Effector memory CD4-positive, alpha-beta T cell (primary cell): Measurements from ENCODE around the gene GRIK3.

Experiments
- DNase-seq, 3 donors: peaks; one replicate each; pipeline ENCODE4 v3.0.0-alpha.2; 2020
- H3K27ac ChIP-seq: 2 replicates; pipeline ENCODE4 v1.7.0; 2013; ENCODE audit warnings: mild to moderate bottlenecking, low read length, moderate library complexity; ENCODE audit not compliant: insufficient read depth, poor library complexity, severe bottlenecking
- H3K27me3 ChIP-seq: replicated peaks from 2 replicates; pipeline ENCODE4 v1.7.0; 2013; ENCODE audit warnings: mild to moderate bottlenecking, low read length; ENCODE audit not compliant: insufficient read depth, control insufficient read depth, poor library complexity, severe bottlenecking
- H3K36me3 ChIP-seq: 2 replicates; pipeline ENCODE4 v1.7.0; 2013; ENCODE audit warnings: mild to moderate bottlenecking, low read length, moderate library complexity; ENCODE audit not compliant: control insufficient read depth, insufficient read depth
- H3K4me1 ChIP-seq: 2 replicates; pipeline ENCODE4 v1.7.0; 2013; ENCODE audit warnings: low read length, mild to moderate bottlenecking; ENCODE audit not compliant: control insufficient read depth, insufficient read depth, poor library complexity, severe bottlenecking
- H3K4me3 ChIP-seq: 2 replicates; pipeline ENCODE4 v1.7.0; 2013; ENCODE audit warnings: low read length, low read depth, mild to moderate bottlenecking; ENCODE audit not compliant: insufficient read depth, poor library complexity, severe bottlenecking
- H3K9me3 ChIP-seq: 2 replicates; pipeline ENCODE4 v1.7.0; 2013; ENCODE audit warnings: mild to moderate bottlenecking, low read length, moderate library complexity; ENCODE audit not compliant: control insufficient read depth

Gene GRIK3

DNA sequence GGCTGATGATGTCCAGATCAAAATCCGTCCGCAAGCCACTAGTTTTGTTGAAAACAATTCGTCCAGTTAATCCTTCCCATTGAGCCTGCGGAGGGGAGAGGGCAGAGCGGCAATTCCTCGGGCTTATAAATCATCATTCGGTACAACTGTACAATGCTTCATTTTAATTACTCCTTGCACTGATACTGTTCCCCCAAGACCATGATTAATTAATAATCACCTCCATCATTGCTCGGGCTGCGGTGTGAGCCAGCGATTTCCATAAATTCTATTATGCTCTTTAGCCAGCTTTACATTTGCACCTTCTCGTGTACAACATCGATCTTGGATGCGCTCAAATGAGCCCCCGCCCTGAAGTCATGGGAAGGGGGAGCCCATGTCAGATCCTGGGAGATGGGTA, 180.7 kb downstream of the GRIK3 start:
- no peak overlapping the region for H3K27ac ChIP-seq
- DNase-seq: no peak
- no peaks in the 10 kb centered on the region for H3K36me3 ChIP-seq
- no peak overlapping the region for H3K4me3 ChIP-seq
- H3K9me3 ChIP-seq: no peaks in the 10 kb centered on the region
- no peaks in the 10 kb centered on the region for H3K4me1 ChIP-seq
- peaks cover 6% of the 10 kb centered on the region for H3K27me3 ChIP-seq

DNA sequence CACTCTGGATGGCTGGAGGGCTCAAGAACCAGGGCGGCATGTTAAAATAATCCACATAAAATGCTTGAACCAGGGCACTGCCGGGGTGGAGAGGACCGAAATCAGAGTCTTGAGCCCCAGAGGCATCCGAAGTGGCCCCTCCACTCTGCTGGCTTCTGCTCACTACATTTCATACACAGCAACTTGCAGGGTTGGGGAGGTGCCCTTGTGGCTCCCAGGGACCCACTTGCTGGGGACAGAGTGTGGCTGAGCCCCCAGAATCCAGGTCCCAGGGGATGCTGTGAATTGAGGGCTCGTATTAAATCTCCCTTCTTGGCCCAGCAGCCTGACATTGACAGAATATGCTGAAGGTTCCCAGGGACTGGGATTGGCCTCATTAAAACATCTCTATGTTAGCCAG, 181.7 kb downstream of the GRIK3 start:
- H3K27me3 ChIP-seq: peaks cover 6% of the 10 kb centered on the region
- no peaks in the 10 kb centered on the region for H3K4me1 ChIP-seq
- no peak overlapping the region for H3K27ac ChIP-seq
- H3K9me3 ChIP-seq: no peaks in the 10 kb centered on the region
- H3K4me3 ChIP-seq: no peak overlapping the region
- H3K36me3 ChIP-seq: no peaks in the 10 kb centered on the region
- DNase-seq: no peak

DNA sequence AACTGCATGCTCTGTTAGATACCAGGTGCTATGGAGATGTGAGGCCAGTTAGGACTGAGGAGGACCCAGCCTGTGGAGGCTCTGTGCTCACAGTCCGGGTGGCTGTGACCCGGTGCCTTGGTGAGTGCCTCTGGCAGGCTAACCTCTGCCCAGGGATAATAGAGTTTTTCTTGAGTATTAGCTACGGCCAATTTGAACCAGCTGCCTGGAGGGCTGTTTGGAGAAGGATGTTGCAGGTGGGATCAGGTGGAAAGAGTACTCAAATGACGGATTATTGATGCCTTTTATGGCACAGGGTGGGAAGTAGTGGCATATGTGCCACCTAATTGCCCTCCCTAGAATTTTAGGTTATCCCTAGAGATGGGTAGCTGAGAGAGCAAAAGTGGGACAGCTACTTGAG, 182.7 kb downstream of the GRIK3 start:
- no peak overlapping the region for H3K27ac ChIP-seq

GRCh38 chr1:36851087-36851486, 183.2 kb downstream of the GRIK3 start:
- DNase-seq: no peak
- no peak overlapping the region for H3K27ac ChIP-seq
- H3K27me3 ChIP-seq: peaks cover 6% of the 10 kb centered on the region
- H3K4me1 ChIP-seq: no peaks in the 10 kb centered on the region
- H3K36me3 ChIP-seq: no peaks in the 10 kb centered on the region
- H3K9me3 ChIP-seq: no peaks in the 10 kb centered on the region
- H3K4me3 ChIP-seq: no peak overlapping the region

More for the DNA sequence above, 182.7 kb downstream of the GRIK3 start:
- Histone ChIP-seq H3K27me3 (peaks cover 6% of the 10 kb centered on the region), H3K36me3 (no peaks in the 10 kb centered on the region), H3K4me3 (no peak overlapping the region), H3K9me3 (no peaks in the 10 kb centered on the region), H3K4me1 (no peaks in the 10 kb centered on the region)
- DNase-seq: no peak

- H3K27ac ChIP-seq: no peak overlapping the region
- no peaks in the 10 kb centered on the region for H3K9me3 ChIP-seq
- DNase-seq: no peak
- H3K4me1 ChIP-seq: no peaks in the 10 kb centered on the region
- H3K4me3 ChIP-seq: no peak overlapping the region
- peaks cover 6% of the 10 kb centered on the region for H3K27me3 ChIP-seq
- H3K36me3 ChIP-seq: no peaks in the 10 kb centered on the region
Observed at GRCh38 chr1:36849956-36850355, 184.4 kb downstream of the GRIK3 start.

- Histone ChIP-seq H3K4me3 (no peak overlapping the region), H3K36me3 (no peaks in the 10 kb centered on the region), H3K4me1 (no peaks in the 10 kb centered on the region), H3K27ac (no peak overlapping the region), H3K9me3 (no peaks in the 10 kb centered on the region), H3K27me3 (peaks cover 6% of the 10 kb centered on the region)
- DNase-seq: no peak
Observed at GRCh38 chr1:36847761-36848160, 186.6 kb downstream of the GRIK3 start.

GRCh38 chr1:36847186-36847585, 187.1 kb downstream of the GRIK3 start:
- Histone ChIP-seq H3K4me1 (no peaks in the 10 kb centered on the region), H3K36me3 (no peaks in the 10 kb centered on the region), H3K27ac (no peak overlapping the region), H3K4me3 (no peak overlapping the region), H3K9me3 (no peaks in the 10 kb centered on the region), H3K27me3 (peaks cover 6% of the 10 kb centered on the region)
- no peak for DNase-seq

GRCh38 chr1:36846357-36846756, 188.0 kb downstream of the GRIK3 start:
- Histone ChIP-seq H3K9me3 (no peaks in the 10 kb centered on the region), H3K27ac (no peak overlapping the region), H3K27me3 (peaks cover 2% of the 10 kb centered on the region), H3K4me1 (no peaks in the 10 kb centered on the region), H3K36me3 (no peaks in the 10 kb centered on the region), H3K4me3 (no peak overlapping the region)
- no peak for DNase-seq

DNA sequence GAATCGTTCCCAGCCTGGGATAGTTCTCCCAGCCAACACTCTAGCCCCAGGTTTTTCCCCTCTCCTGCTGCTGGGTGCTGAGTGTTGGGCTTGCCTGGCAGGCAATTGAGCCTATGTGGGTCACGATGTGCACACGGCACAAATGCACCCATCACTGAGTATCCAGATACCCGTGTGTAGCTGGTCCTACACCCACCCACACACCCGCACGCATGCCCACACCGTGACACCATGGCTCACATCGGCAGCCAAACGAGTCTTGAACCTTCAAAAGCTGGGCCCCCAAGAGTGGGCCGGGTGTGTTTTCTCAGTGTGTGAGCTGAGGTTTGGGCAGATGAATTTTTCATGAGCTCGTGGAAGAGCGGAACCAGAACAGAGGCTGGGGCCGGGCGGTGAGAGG, 188.5 kb downstream of the GRIK3 start:
- H3K9me3 ChIP-seq: no peaks in the 10 kb centered on the region
- peaks cover 2% of the 10 kb centered on the region for H3K27me3 ChIP-seq
- DNase-seq: no peak
- H3K4me3 ChIP-seq: no peak overlapping the region
- H3K36me3 ChIP-seq: no peaks in the 10 kb centered on the region
- no peaks in the 10 kb centered on the region for H3K4me1 ChIP-seq
- no peak overlapping the region for H3K27ac ChIP-seq

GRCh38 chr1:36844917-36845316, 189.4 kb downstream of the GRIK3 start:
- DNase-seq: no peak
- Histone ChIP-seq H3K36me3 (no peaks in the 10 kb centered on the region), H3K9me3 (no peaks in the 10 kb centered on the region), H3K4me1 (no peaks in the 10 kb centered on the region), H3K27ac (no peak overlapping the region), H3K27me3 (no peaks in the 10 kb centered on the region), H3K4me3 (no peak overlapping the region)
